ENCODE measurements around the gene CTNNA3.

The CTNNA3 gene

DNA sequence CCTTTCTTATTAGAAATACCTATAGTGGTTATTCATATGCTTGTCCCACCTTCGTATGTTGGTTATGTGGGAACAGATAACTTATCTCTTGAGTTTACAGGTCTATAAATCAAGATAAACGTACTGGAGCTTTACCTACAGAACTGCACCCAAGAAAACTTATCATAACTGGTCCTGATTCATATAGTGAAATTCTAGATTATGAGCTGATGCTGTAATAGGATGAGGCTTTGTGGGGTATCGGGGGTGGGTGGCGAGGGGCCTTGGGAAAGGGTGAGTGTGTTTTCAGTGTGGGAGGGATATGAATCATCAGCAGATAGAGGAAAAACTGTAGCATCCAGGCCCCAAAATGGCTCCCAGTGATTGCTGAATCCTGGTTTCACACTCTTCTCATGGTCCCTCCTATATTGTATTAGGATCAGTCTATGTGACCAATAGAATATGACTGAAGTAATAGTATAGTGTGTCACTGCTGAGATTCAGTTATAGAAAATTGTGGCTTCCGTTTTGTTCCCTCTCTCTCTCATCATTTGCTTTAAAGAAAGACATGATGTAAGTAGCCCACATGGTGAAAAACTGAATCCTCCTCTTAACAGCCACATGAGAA lies 1476.9 kb downstream of the CTNNA3 start:
- peak in 1 of 2 donors; percentile 8 for DNase-seq (ENCODE audit: low read depth in 2 of 2)

DNA sequence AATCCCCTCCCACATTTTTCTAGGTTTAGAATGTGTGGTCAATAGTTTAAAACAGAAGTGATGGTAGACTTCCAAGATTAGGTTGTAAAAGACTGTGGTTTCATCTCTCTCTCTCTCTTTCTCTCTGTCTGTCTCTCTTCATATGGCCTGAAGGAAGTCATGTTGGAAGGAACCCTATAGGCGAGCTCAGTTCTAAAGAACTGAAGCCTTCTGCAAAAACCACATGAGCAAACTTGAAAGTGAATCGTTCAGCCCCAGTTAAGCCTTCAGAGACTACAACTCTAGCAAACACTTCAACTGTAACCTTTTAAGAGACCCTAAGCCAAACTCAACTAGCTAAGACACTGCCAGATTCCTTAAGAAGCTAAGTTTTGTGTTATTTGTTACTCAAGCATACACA lies 1477.7 kb downstream of the CTNNA3 start:
- DNase-seq (ENCODE audit: low read depth in 2 of 2): no peak

DNA sequence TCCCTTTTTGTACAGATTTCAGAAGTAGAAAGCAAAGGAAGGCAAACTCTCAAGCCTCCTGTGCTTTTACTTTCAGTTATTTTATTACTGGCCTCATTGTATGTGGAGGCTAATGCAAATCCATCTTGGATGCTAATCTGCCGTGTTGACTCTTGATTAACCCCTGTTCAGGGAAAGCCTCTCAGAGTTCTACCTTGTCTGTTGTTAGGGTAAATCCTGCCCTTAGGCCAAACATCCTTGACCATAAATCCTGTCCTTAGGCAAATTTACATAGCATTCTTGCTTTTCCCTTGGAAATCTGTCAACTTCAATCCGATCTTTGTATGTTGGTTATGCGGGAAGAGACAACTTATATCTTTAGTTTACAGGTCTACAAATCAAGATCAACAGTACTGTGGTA lies 1480.1 kb downstream of the CTNNA3 start:
- DNase-seq (ENCODE audit: low read depth in 2 of 2): no peak

DNA sequence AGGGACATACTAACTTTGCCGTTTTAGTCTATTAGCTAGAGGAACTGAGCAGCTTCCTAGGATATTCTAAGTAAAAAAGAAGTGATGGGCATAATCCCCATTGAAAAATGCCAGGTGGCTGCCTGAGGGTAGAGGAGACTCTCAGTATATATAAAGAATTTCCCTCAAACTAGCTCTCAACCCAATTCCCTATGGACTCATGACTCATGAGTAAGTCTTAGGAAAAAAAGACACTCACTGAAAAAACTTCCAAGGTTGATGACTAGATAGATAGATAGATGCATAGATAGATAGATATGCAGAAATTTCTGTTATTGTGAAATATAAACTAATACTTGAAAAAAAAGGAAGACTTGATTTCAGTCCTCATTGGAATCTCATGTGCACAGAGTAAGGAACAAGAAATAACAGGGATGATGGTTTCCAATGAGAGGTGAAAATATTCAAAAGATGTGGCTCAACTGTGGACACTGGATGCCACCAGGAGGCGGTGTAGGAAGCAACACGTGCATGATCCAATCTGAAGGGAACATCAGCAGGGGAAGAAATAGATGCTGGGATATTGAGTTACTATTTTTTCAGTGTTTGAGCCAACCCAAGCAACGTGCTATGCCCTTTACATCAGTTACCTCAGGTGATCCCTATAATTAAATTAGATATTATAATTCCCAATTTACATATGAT lies 1481.1 kb downstream of the CTNNA3 start:
- no peak for DNase-seq (ENCODE audit: low read depth in 2 of 2)

DNA sequence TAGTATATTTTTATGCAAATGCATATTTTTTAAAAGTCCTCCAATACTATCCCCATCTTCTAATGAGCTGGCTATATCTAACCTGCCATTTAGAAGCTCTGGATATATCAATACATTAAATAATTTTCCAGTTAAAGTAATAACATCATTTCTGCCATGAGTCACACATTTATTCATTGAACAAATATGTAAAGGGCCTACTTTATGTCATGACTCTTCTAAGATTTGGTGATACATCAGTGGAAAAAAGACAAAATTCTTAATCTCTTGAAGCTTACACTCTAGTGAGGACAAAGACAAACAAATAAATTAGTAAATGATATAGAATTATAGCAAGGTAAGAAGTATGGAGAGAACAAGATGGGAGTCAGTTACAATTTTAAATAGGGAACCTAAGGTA lies 1487.0 kb downstream of the CTNNA3 start:
- DNase-seq (ENCODE audit: low read depth in 2 of 2): no peak

DNA sequence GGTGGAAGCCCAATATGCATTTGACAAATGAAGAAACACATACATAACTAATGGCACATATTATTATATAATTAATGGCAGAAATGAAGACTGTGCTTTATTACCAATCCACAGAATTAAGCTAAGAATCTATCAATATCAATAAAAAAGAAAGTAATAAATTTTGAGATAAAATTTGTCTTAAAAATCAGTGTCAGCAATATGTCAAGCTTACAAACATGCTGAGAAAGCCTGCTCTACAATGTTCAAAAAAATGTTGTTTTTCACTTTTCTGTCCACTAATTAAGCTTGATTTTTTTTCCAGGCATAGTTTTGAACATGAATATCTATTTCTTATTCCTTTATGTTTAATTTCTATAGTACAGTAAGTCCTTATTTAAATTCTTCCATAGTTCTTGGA lies 1491.2 kb downstream of the CTNNA3 start:
- no peak for DNase-seq (ENCODE audit: low read depth in 2 of 2)

DNA sequence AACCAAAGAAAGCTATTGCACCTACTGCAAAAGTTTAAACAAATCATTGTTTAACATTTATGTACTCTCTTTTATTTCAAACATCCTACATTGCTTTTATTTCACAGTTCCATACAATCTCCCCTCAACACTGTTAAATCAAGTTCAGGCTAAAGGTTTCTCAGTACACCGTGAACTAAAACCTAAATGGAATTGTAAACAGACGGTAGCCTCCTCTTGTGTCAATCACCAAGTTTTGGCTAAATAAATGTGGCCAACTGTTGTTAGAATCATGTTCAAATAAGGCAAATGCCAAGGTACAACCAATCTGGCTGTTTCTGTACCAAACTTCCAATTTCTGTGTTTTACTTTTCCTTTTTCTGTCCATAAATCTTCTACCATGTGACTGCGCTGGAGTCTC lies 1493.9 kb downstream of the CTNNA3 start:
- no peak for DNase-seq (ENCODE audit: low read depth in 2 of 2)

DNA sequence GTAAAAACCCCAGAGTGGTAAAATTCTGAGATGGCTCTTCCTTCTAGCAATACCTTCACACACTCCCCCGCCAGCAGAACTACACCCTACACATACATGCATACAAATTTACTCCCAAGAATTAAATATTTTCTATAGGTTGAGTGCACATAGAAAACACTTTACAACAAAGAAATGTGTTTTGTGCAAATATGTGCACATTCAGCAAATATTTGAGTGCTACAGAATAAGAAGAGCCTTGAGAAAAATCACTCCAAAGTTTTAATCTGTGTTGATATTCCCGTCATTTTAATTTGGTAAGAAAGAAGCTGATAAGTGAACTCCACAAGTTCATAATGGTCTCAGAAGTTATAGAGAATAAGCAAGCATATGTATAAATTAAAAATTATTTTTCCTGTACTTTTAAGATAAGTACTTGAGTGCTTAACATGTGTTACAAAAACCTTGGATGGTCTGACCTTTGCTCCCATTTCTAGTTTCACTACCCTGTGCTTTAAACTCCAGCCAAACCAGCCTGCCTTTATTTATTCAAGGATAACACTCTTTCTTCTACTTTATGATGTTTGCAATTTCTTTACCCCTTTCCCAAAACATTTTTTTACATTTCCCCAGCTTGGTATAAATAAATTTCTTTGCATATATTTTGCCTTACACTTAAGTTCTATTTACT lies 1503.7 kb downstream of the CTNNA3 start:
- no peak for DNase-seq (ENCODE audit: low read depth in 2 of 2)

DNA sequence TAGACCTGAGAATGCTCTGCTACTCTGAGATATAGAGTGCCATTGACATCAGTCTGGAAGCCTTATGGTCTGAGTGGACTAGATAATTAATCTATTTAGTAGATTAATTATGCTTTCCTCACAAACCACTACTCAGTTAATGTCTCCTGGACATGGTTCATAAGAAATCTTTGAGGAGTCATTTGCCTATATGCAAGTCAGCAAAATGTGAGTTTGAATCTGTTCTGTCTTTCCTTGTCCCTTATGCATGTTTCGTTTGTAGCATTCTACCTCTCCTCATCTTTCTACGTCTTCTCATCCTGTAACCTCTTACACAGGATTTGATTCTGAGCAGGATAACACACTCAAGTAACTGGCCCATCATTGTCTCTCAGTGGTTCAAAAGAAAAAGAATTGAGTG lies 1505.6 kb downstream of the CTNNA3 start:
- DNase-seq (ENCODE audit: low read depth in 2 of 2): no peak

DNA sequence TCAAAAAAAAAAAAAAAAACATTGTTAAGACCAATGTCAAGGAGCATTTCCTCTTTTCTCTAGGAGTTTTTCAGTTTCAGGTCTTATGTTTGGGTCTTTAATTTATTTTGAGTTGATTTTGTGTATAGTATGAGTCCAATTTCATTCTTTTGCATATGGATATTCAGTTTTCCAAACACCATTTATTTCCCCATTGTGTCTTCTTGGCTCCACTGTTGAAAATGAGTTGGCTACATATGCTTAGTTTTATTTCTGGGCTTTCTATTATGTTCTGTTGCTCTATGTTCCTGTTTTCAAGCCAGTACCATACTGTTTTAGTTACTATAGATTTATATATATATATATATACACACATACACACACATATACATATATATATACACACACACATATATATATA lies 1506.7 kb downstream of the CTNNA3 start:
- no peak for DNase-seq (ENCODE audit: low read depth in 2 of 2)

DNA sequence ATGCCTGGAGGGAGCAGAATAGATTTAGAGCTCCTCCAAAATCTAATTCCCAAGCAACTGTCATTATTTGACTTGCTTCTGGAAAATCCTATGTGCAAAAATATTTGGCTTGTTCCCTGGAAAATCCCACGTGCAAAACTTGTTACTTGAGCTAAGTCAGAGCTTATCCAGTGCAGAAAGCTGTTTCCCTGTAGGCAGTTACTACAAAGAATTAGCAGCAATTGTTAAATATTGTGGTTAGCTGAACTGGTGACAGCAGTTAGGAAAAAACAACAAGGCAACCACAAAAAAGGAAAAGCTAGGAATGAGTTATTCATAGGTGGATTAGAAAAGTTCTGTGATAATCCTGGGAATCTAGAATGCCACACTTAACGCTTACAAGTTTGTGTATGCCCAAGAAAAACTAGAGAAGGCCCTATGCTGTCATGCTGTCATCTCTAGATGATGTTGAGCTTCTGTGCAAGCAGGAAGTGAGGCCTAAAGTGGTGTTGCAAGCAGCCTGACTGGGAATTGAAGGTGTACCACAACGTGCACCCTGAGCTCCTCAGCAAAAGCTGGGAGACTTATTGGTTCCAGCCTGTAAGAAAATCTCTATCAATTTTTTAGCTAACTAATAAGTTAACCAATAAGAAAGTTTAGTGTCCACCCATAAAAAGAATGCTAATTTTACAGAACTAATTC lies 1508.8 kb downstream of the CTNNA3 start:
- DNase-seq (ENCODE audit: low read depth in 2 of 2): no peak

DNA sequence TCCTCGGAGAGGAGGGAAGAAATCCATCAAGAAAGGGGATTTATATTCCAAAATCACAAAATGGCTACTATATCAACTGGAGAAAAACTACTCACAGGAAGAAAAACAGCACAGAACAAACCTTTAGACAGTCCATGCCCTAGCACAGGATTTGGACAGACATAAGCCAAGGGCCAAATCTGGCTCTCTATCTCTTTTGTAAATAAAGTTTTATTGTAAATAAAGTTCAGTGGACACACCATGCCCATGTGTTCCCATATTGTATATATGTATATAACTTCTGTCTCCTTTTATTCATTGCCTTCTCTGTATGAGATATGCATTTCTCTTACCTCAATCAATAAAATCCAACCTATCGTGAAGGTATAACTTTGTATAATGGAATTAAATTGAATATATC lies 1513.0 kb downstream of the CTNNA3 start:
- no peak for DNase-seq (ENCODE audit: low read depth in 2 of 2)

DNA sequence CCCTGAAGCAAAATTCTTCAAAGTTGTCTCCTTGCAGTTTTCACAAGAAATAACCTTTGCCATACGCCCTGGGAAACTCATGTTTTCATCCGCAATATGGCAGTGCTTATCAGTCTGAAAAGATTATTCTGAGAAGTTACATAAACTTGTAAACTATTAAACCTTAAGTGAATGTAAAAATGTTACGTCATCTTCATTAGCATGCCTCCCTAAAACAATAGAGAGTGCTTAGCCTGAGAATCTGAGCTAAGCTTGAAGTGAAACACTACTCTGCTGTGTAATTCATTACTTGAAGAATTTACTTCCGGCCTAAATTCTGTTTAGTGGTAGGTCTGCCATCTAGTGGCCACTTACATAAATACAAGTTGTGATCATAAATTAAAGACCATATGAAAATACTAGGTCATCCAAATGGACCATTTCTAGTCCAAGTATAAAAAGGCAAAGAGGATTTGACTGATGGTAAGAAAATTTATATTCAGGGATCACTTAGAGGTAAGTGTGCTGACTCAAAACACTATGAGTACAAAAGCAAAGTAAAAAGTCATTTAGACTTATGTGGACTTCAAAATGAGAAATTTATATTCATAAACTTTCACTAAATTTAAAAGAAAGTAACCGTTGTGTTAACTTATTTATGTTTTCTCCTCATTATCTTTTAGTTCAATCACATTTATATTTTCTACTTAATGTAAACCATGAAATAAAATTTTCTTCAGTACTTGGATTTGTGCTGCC lies 1515.2 kb downstream of the CTNNA3 start:
- DNase-seq (ENCODE audit: low read depth in 2 of 2): no peak

DNA sequence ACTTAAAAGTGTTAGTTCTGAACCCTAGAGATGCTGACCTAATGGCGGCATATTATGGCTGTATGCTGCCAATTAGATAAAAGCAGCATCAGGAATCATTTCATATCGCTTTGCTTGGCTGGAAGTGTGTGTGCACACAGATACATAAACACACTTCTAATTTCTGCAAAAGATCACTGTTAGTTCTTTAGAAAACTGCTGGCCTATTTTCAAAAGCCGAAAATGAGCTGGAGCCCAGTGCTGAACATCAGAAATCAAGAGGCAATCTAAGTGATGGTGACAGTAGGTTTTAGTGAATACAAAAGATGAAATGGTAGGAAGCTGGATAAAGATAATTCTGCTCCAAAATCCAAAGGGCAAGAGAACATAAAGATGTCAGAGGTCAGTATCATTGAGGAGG lies 1516.0 kb downstream of the CTNNA3 start:
- no peak for DNase-seq (ENCODE audit: low read depth in 2 of 2)

DNA sequence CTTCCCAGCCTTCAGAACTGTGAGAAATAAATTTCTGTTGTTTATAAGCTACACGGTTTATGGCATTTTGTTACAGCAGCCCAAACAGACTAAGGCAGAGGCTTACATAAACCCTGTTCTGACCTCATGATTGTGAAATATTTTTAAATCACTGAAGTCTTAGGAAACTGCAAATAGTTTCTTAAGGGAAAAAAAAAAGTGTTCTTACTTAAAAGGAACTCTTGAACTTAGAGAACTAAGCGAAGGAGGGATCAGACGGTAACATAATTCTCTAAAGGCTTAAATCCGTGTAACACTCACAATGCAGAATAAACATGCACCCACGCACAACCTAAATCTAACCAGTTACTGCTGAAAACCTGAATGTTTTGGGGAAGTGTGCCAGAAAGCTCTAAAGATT lies 1519.2 kb downstream of the CTNNA3 start:
- no peak for DNase-seq (ENCODE audit: low read depth in 2 of 2)

DNA sequence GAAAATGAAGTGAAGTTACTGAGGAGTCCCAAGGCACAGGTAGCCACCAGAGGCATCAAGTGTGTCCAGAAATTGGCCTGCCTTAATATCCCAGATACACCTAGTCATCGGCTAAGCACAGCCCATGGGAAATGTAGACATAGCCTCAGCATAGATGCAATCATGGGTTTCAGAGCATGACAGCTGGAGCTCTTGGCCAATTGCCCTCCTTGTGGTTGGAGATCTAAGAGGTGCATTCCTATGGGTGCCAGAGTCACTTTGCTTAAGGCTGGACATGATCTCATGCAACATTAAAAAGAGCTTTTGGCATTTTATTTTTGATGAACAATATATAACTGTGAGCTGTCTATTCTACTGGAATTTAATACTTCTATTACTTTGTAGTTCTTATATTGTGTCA lies 1528.2 kb downstream of the CTNNA3 start:
- DNase-seq (ENCODE audit: low read depth in 2 of 2): no peak

DNA sequence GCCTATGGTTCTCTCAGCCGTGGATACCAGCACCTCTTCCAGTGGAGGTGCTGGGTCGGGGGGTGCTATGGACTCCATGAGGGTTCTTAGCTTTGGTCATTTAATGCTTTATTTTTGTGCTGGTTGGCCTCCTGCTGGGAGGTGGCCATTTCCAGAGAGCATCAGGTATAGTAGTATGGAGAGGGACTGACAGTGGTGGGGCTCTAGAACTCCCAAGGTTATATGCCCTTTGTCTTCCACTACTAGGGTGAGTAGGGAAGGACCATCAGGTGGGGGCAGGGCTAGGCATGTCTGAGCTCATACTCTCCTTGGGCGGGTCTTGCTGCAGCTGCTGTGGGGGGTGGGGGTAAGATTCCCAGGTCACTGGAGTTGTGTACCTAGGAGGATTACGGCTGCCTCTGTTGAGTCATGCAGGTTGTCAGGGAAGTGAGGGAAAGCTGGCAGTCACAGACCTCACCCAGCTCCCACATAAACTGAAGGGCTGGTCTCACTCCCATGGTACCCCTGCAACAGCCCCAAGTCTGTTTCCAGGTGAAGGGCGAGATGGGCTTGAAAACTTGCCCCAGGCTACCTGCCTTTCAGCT lies 1533.3 kb downstream of the CTNNA3 start:
- DNase-seq (ENCODE audit: low read depth in 2 of 2): no peak

DNA sequence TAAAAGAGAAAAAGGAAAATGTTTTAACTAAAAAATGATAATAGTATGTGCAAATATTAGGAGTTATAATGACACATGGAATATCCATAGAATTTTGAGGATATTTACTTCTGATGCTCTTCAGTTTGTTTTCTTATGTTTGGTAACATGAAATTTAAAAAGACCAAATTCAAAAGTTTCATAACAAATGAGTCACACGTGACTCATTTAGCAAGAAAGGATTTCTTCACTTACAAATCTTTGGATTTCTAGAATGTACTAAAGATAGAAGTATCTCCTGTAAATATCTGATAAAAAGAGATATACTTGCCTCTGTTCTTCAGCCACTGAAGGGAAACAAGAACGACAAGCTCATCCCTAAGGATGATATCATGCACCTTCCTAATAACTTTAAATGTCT lies 1544.6 kb downstream of the CTNNA3 start:
- DNase-seq (ENCODE audit: low read depth in 2 of 2): no peak

DNA sequence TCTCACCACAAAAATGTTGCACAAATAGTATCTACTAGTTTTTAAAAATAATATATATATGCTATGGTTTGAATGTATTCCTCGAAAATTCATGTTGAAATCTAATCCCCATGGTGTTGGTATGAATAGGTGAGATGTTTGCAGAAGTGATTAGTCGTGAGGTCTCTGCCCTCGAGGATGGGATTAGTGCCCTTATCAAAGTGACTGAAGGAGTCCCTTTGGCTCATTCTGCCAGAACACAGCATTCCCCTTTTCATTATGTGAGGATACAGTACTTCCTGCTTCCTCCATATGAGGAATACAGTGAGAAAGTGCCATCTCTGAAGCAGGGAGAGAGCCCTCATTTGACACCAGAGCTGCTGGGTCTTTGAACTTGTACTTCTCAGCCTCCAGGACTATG lies 1547.7 kb downstream of the CTNNA3 start:
- no peak for DNase-seq (ENCODE audit: low read depth in 2 of 2)

DNA sequence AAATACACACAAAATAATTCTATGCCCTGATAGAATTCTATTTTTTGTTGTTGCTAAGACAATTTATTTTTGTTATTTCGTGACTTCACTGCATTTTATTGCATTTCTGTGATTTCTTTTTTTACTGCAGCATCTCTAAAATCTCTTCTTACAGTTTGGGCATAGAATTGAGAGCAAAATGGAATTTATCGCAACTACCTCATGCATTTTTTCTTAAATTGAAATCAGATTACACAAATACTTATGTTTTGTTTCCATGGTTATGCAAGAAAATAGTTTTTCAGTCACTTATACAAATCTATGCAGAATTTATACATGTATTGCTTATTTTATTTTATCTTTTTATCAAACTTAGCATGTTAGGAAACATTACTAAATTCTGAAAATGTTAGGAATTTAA lies 1552.0 kb downstream of the CTNNA3 start:
- no peak for DNase-seq (ENCODE audit: low read depth in 2 of 2)

DNA sequence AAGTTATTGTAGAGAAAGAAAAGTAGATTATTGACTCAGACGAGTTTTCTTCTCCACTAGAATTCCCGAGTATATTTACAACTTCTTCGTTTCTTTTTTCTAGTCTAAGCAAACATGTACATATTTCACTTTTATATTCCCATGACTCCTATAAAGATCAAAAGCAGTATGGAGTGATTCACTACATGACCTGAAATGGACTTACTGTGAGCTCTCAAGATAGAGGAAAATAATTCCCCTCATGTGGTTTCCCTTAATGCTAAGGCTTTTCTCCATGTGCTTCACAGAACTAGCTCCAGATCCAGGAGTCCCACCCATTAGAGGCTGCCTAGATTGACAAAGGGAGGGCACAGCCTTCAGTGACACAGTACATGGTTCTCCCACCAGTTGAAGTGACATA lies 1593.2 kb downstream of the CTNNA3 start:
- no peak for DNase-seq (ENCODE audit: low read depth in 2 of 2)

All from stimulated activated CD4-positive, alpha-beta T cell treated with anti-CD3 and anti-CD28 coated beads, Interleukin-15, amount 100 ng/mL, for 48 hours (primary cell).